AG09319 (cell line): Measurements from ENCODE around the gene GOPC.
"Not testable (repeated sequence)": the region's sequence is repeated elsewhere in the genome, so short reads cannot be mapped to it uniquely, and the experiment has no call there.

ENCODE experiments used
- DNase-seq: peaks from one replicate; pipeline ENCODE4 v3.0.0-alpha.2; 2010; ENCODE audit warnings: low read depth; ENCODE audit errors: extremely low read depth
- TF ChIP-seq, protein P1 (sequence below): IDR thresholded peaks from 2 replicates; pipeline ENCODE4 v1.5.1; 2011; ENCODE audit warnings: low read depth, mild to moderate bottlenecking, inconsistent platforms, low read length, moderate library complexity

GOPC gene

GRCh38 chr6:117525607-117526006 is 76.7 kb downstream of the GOPC start:
- TF ChIP-seq, protein P1, sequence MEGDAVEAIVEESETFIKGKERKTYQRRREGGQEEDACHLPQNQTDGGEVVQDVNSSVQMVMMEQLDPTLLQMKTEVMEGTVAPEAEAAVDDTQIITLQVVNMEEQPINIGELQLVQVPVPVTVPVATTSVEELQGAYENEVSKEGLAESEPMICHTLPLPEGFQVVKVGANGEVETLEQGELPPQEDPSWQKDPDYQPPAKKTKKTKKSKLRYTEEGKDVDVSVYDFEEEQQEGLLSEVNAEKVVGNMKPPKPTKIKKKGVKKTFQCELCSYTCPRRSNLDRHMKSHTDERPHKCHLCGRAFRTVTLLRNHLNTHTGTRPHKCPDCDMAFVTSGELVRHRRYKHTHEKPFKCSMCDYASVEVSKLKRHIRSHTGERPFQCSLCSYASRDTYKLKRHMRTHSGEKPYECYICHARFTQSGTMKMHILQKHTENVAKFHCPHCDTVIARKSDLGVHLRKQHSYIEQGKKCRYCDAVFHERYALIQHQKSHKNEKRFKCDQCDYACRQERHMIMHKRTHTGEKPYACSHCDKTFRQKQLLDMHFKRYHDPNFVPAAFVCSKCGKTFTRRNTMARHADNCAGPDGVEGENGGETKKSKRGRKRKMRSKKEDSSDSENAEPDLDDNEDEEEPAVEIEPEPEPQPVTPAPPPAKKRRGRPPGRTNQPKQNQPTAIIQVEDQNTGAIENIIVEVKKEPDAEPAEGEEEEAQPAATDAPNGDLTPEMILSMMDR = no peak
- DNase-seq = no peak

DNA sequence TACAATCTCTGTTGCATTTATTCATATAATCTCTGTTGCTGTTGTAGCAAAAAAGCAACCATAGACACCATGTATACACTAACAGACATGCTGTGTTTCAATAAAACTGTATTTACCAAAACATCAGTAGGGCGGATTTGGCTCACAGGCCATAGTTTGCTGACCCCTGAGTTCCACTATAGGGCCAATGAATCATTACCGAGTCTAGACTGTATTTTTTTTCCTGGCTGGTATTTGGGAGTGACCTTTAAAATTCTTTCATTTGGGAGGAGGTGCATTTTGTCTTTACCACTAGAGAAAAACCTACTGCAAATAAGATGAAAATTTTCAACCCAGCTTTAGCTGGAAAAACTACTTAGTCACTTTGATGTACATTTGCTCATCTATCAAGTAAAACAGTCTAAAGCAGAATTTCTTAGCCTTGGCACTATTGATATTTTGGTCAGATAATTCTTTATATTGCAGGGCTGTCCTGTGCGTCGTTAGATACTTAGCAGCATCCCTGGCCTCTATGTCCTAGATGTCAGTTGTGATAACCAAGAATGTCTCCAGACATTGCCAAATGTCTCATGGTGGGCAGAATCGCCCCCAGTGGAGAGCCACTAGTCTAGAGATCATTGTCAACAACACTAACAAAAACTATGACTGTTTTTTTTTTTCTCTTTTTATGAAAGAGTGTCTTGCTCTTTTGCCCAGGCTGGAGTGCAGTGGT is 80.4 kb downstream of the GOPC start:
- TF ChIP-seq, protein P1 = no peak
- no peak for DNase-seq

DNA sequence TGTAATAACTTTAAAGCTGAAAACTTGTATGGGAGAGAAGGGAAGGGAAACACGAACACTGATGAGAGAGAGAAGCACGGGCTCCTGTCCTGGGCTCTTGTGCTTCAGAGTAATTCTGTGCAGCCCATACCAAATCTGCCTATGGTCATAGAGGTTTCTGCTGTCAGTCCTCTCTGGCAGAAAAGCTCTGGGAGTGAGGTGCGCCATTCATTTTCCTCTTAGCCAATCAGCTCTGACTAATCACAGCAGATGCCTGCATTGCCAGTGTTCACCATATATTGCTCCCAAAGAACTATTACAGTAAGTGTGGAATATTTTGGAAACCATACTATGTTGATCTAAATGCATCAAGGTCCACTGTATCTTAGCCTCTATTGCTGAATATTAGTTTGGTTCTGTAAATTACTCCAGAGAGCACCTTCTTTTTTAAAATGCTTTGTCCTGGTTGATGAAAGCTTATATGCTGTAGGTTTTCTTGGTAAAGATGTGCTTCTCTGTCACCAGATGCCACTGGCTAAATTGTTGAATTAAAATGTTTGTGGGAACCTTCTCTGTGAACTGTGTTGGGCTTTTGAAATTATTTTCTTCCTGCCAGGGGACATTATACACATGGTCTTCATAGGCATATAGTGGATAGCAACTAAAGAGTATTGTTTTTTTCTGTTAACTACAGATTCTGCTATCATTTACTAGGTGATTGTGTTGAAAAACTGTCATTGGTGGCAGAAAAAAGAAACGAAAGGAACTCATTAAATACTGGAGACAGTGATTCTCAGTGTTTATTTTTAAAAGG is 81.5 kb downstream of the GOPC start:
- DNase-seq = no peak
- TF ChIP-seq, protein P1 = no peak

- TF ChIP-seq, protein P1 = no peak
Measured at GRCh38 chr6:117518870-117519269, 83.4 kb downstream of the GOPC start.

GRCh38 chr6:117517995-117518394 is 84.3 kb downstream of the GOPC start:
- DNase-seq = not testable (repeated sequence)

More at GRCh38 chr6:117518870-117519269, 83.4 kb downstream of the GOPC start:
- no peak for DNase-seq

- no peak for DNase-seq
- TF ChIP-seq, protein P1 = no peak
Measured at GRCh38 chr6:117515326-117515725, 87.0 kb downstream of the GOPC start.

DNA sequence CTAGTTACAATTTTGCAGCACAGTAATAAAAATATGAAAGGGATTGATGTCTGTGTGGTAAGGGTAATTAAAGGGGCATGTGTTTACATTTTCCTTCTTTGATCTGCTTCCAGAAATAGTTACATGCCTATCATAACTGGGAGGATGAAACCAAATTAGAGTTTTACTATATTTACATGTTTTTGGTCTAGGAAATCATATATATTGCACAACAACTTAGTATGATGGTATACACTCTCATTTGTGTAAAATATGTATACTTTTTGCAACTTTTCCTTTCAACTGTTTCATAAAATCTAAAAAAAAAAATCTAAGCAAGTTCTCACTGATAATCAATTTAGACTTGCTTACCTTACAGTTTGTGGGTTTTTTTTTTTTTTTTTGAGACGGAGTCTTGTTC is 87.7 kb downstream of the GOPC start:
- TF ChIP-seq, protein P1 = no peak
- DNase-seq = no peak
